Measurements from ENCODE around the gene PNPLA7. TPM values are rescaled to one million over a fixed set of nuclear protein-coding genes. Genes with fewer than 3 reads are reported as not detected.
A peak's percentile ranks its signal among the peaks of the same experiment; 100 is the strongest.

The PNPLA7 gene
- total and polyA plus RNA-seq, 7 experiments from 2014 or later, result 2.7 to 28.9 (median 9.0) TPM

DNA sequence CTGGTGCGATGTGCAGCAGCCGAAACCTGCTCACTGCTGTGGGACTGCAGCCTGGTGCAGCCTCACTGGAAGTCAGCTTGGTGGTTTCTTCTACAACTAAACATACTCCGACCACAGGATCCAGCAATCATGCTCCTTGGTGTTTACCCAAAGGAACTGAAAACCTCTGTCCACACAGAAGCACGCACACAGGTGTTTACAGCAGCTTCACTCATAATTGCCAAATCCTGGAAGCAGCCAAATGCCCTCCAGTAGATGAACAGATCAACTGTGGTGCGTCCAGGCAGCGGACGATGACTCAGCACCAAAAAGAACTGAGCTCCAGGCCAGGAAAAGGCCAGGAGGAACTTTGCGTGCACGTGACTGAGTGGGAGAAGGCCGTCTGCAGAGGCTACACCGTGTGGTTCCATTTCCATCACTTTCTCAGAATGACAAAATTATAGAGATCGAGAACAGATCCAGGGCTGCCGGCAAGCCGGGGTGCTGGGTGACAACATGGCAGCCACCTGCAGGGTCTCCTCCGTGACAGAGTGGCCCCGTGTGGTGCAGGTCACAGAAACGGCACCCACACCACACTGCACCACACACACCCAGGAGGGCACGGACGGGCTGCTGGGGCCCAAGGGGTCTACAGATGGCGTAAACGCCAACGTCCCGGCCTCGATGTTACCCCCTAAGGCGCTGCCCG is 68.0 kb downstream of the PNPLA7 start:
- Mint-ChIP-seq H3K4me1 (peaks cover 0 to 13% (median 0%) of the 10 kb centered on the region in 7 donors), H3K9me3 (no peaks in the 10 kb centered on the region), H3K27ac (peak overlapping the region in 5 of 9 donors; percentile 10 to 66 (median 31)), H3K36me3 (no peaks in the 10 kb centered on the region), H3K27me3 (no peaks in the 10 kb centered on the region), H3K4me3 (peak overlapping the region in 1 of 10 donors; percentile 5)
- Histone ChIP-seq H3K9me3 (ENCODE audit: control insufficient read depth in 2 of 3, low read length in 3 of 3) (no peaks in the 10 kb centered on the region), H3K4me1 (ENCODE audit: control insufficient read depth in 2 of 2, insufficient read depth in 2 of 2, low read length in 2 of 2) (no peaks in the 10 kb centered on the region), H3K4me3 (ENCODE audit: low read length) (no peak overlapping the region), H3K36me3 (ENCODE audit: control insufficient read depth in 2 of 3, insufficient read depth in 3 of 3, low read length in 3 of 3) (no peaks in the 10 kb centered on the region), H3K27me3 (ENCODE audit: control insufficient read depth in 2 of 2, insufficient read depth in 2 of 2, low read length in 2 of 2) (no peaks in the 10 kb centered on the region), H3K27ac (ENCODE audit: low read depth, low read length) (no peak overlapping the region)
- ChIA-PET CTCF (no interaction called here), POLR2A (no interaction called here)
- ATAC-seq (peak; percentile 46), DNase-seq (peak in 1 of 9 donors; percentile 25)
- intact Hi-C loops (cut with micrococcal nuclease), result no loop called here

DNA sequence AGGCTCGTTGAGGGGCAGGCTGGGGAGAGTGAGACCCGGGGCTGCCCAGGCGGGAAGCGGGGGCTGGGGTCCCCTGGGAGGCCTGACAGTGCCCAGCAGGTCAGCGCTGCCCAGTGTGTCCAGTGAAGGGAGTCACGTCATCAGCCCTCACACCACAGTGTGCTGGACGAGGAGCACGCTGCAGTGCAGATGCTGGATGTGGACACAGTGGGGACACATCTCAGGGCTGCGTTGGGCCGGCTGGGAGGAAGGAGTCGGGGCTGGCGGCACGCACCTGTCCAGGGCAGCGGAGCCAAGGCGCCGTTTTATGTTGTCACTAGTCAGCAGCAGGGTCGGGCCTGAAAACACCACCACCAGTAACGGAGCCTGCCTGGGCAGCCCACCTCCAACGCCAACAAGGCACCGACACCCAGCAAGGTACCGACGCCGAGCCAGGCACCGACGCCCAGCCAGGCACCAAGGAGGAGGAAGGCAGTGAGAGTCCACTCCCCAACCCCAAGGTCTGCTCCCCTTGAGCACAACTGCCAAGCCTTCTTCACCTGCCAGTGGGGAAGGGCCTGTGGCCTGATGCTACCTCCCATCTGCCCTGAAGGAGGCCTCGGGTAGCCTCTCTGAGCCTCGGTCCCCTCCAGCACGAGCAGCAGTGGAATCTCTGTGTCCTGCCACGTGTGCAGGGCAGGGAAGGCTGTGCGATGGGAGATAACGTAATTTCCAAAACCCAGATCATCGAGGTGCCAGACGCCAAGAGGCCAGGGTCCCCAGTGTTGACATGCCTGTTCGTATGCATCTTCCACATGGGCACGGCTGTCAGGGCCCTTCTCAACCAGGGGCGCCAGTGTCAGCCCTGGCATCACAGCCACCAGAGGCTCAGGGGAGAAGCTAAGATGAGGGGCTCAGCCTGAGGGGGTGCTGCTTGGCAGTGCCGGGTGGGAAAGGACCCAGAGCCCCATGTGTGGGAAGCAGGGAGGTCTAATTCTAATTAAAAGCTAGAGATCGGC is 69.2 kb downstream of the PNPLA7 start:
- Histone ChIP-seq H3K9me3 (ENCODE audit: control insufficient read depth in 2 of 3, low read length in 3 of 3) (peaks cover 0 to 5% (median 0%) of the 10 kb centered on the region in 3 experiments), H3K27me3 (ENCODE audit: control insufficient read depth in 2 of 2, insufficient read depth in 2 of 2, low read length in 2 of 2) (no peaks in the 10 kb centered on the region), H3K27ac (ENCODE audit: low read depth, low read length) (no peak overlapping the region), H3K36me3 (ENCODE audit: control insufficient read depth in 2 of 3, insufficient read depth in 3 of 3, low read length in 3 of 3) (no peaks in the 10 kb centered on the region), H3K4me1 (ENCODE audit: control insufficient read depth in 2 of 2, insufficient read depth in 2 of 2, low read length in 2 of 2) (no peaks in the 10 kb centered on the region), H3K4me3 (ENCODE audit: low read length) (no peak overlapping the region)
- peaks cover 0 to 13% (median 0%) of the 10 kb centered on the region in 7 donors for H3K4me1 Mint-ChIP-seq
- ChIA-PET CTCF (no interaction called here), POLR2A (no interaction called here)
- intact Hi-C loops (cut with micrococcal nuclease), result no loop called here
- H3K36me3 Mint-ChIP-seq, result peaks cover 2 to 4% (median 3%) of the 10 kb centered on the region in 5 donors
- H3K27ac Mint-ChIP-seq, result peak overlapping the region in 2 of 9 donors; percentile 23 to 31
- peaks cover 0 to 5% (median 3%) of the 10 kb centered on the region in 11 donors for H3K9me3 Mint-ChIP-seq
- H3K4me3 Mint-ChIP-seq, result no peak overlapping the region
- DNase-seq (no peak), ATAC-seq (no peak)
- no peaks in the 10 kb centered on the region for H3K27me3 Mint-ChIP-seq

DNA sequence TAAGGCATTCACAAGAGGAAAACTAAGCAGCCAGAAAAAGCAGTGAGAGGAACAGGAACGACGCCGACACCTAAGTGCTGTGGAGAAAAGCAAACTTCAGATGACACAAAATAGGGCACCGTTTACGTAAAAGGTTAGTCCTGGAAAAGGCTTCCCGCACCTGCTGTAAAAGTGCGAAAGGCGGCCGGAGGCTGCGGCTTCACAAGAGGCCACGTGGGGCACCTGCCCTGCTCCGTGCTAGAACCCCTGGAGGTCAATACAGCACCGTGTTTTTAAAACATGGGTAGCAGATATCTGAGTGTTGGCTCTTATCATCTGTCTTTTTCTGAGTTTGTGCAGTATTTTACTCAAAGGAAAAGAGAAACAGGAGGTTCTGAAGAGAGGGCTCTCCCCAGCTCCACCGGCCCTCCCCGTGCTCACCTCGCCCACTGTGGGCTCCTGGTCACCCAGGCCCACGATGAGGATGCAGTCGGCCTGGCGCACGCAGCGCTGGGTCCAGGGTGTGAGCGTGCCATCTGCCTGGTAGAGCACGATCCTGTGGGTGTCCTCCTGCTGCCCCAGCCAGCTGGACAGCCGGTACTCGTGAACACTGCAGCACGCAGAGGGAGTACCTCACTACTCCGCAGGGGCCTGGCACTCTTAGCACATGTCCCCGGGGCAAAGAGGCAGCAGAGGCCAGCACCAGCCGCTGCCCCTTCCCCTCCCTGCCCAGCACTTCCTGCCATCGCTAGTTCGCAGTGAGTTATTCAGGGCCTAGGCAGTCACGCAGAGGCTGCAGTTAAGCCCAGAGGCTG is 70.1 kb downstream of the PNPLA7 start:
- Mint-ChIP-seq H3K36me3 (peaks cover 5 to 8% (median 7%) of the 10 kb centered on the region in 5 donors), H3K27ac (no peak overlapping the region), H3K4me3 (no peak overlapping the region), H3K4me1 (peaks cover 0 to 13% (median 0%) of the 10 kb centered on the region in 7 donors), H3K27me3 (no peaks in the 10 kb centered on the region), H3K9me3 (peaks cover 5 to 11% (median 8%) of the 10 kb centered on the region in 11 donors)
- CTCF ChIA-PET, result no interaction called here
- Histone ChIP-seq H3K27me3 (ENCODE audit: control insufficient read depth in 2 of 2, insufficient read depth in 2 of 2, low read length in 2 of 2) (no peaks in the 10 kb centered on the region), H3K4me3 (ENCODE audit: low read length) (no peak overlapping the region), H3K4me1 (ENCODE audit: control insufficient read depth in 2 of 2, insufficient read depth in 2 of 2, low read length in 2 of 2) (no peaks in the 10 kb centered on the region), H3K9me3 (ENCODE audit: control insufficient read depth in 2 of 3, low read length in 3 of 3) (peaks cover 0 to 5% (median 0%) of the 10 kb centered on the region in 3 experiments), H3K27ac (ENCODE audit: low read depth, low read length) (no peak overlapping the region), H3K36me3 (ENCODE audit: control insufficient read depth in 2 of 3, insufficient read depth in 3 of 3, low read length in 3 of 3) (no peaks in the 10 kb centered on the region)
- DNase-seq (no peak), ATAC-seq (no peak)
- intact Hi-C loops (cut with micrococcal nuclease), result no loop called here
- POLR2A ChIA-PET, result no interaction called here

DNA sequence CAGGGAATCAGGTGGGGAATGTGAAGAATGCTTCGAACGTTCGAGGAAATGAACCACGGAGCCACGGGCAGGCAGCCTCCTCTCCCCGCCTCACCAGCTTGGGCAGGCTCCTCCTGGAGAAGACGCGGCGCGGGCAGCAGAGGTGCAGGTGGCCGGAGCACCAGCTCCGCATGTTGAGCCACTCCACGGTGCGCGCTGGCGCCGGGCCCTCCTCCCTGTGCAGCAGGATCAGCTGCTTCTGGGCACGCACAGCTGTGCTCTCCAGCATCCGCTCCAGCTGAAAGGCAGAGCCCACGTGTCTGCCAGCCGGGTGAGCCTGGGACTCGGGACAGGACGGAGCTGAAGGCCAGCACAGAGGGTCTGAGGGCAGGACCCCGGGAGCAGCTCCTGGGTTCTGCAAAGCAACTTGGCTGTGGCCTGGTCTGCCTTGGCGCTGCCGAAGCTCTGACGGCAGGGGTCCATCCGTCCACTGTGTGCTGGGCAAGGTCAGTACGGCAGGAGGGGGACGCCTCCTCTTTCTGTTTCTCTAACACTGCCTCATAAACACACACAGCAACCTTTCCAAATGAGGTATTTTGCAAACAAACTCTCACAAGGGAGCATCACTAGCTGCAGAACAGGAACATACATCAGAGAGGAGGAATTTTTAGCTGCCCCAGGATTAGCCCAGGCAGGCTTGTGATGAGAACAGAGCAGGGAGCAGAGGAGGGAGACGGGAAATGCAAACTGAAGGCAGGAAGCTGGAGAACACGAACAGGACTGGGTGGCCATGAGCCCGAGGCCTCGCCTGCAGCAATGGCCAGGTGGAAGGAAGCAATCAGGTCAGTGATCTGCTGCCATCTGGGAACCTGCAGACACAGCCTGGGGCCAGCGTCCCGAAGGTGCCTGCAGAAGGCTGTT is 71.0 kb downstream of the PNPLA7 start:
- Mint-ChIP-seq H3K9me3 (peaks cover 5 to 15% (median 10%) of the 10 kb centered on the region in 11 donors), H3K4me3 (no peak overlapping the region), H3K36me3 (peaks cover 7 to 12% (median 10%) of the 10 kb centered on the region in 5 donors), H3K27me3 (no peaks in the 10 kb centered on the region), H3K4me1 (peaks cover 0 to 13% (median 0%) of the 10 kb centered on the region in 7 donors), H3K27ac (peak overlapping the region in 1 of 9 donors; percentile 78)
- Histone ChIP-seq H3K4me1 (ENCODE audit: control insufficient read depth in 2 of 2, insufficient read depth in 2 of 2, low read length in 2 of 2) (no peaks in the 10 kb centered on the region), H3K36me3 (ENCODE audit: control insufficient read depth in 2 of 3, insufficient read depth in 3 of 3, low read length in 3 of 3) (no peaks in the 10 kb centered on the region), H3K4me3 (ENCODE audit: low read length) (no peak overlapping the region), H3K9me3 (ENCODE audit: control insufficient read depth in 2 of 3, low read length in 3 of 3) (peaks cover 0 to 5% (median 0%) of the 10 kb centered on the region in 3 experiments), H3K27ac (ENCODE audit: low read depth, low read length) (no peak overlapping the region), H3K27me3 (ENCODE audit: control insufficient read depth in 2 of 2, insufficient read depth in 2 of 2, low read length in 2 of 2) (no peaks in the 10 kb centered on the region)
- intact Hi-C loops (cut with micrococcal nuclease), result no loop called here
- POLR2A ChIA-PET, result no interaction called here
- ATAC-seq (no peak), DNase-seq (no peak)
- CTCF ChIA-PET, result no interaction called here

DNA sequence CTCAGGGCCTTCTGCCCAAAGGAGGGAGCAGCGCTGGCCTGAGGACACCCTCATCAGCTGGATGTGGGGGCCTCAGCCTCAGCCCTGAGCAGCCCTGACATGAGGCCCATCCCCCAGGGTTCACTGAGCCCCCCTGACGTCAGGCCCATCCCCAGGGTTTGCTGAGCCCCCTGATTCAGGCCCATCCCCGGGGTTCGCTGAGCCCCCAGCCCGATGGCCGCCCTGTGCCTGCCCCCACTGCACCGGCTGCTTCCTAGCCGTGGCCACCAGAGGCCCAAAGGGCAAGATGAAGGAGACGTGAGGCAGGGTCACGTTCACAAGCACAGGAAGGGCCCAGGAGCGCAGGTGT is 71.6 kb downstream of the PNPLA7 start:
- DNase-seq, result no peak
- Mint-ChIP-seq H3K4me3 (no peak overlapping the region), H3K9me3 (peaks cover 5 to 21% (median 12%) of the 10 kb centered on the region in 11 donors), H3K36me3 (peaks cover 7 to 17% (median 14%) of the 10 kb centered on the region in 5 donors), H3K27ac (no peak overlapping the region), H3K27me3 (no peaks in the 10 kb centered on the region), H3K4me1 (peaks cover 0 to 13% (median 0%) of the 10 kb centered on the region in 7 donors)
- no peak for ATAC-seq
- intact Hi-C loops (cut with micrococcal nuclease), result no loop called here
- peaks cover 0 to 5% (median 0%) of the 10 kb centered on the region in 3 experiments for H3K9me3 ChIP-seq (ENCODE audit: control insufficient read depth in 2 of 3, low read length in 3 of 3)
- H3K36me3 ChIP-seq (ENCODE audit: control insufficient read depth in 2 of 3, insufficient read depth in 3 of 3, low read length in 3 of 3), result no peaks in the 10 kb centered on the region
- CTCF ChIA-PET, result no interaction called here
- POLR2A ChIA-PET, result no interaction called here
- no peak overlapping the region for H3K4me3 ChIP-seq (ENCODE audit: low read length)
- H3K27ac ChIP-seq (ENCODE audit: low read depth, low read length), result no peak overlapping the region
- no peaks in the 10 kb centered on the region for H3K27me3 ChIP-seq (ENCODE audit: control insufficient read depth in 2 of 2, insufficient read depth in 2 of 2, low read length in 2 of 2)
- H3K4me1 ChIP-seq (ENCODE audit: control insufficient read depth in 2 of 2, insufficient read depth in 2 of 2, low read length in 2 of 2), result no peaks in the 10 kb centered on the region

Data from naive thymus-derived CD4-positive, alpha-beta T cell (primary cell).